A549 (cell line): ENCODE results near the gene OLR1.

Source experiments
- CBX2 ChIP-seq: fragments of 200-600 bp; sonication (generic); IDR thresholded peaks from 2 replicates; pipeline ENCODE4 v1.6.1; 2016; ENCODE audit warnings: low read depth, mild to moderate bottlenecking, borderline replicate concordance
- CTCF ChIP-seq: fragments of >200 bp; sonication (Bioruptor Twin); formaldehyde crosslinking; IDR thresholded peaks from 3 replicates; pipeline ENCODE4 v1.5.1; 2016
- EP300 ChIP-seq, 2 experiments: fragments of >200 bp; sonication (Bioruptor Twin); formaldehyde crosslinking; IDR thresholded peaks; 2 replicates in 1 of 2; 3 replicates in 1 of 2; pipeline ENCODE4 v1.6.1; 2016 to 2017
- ESRRA ChIP-seq: fragments of 150-350 bp; IDR thresholded peaks from 2 replicates; pipeline ENCODE4 v1.6.1; 2014; ENCODE audit warnings: mild to moderate bottlenecking, low read length, borderline replicate concordance
- JUNB ChIP-seq: fragments of >200 bp; sonication (Bioruptor Twin); formaldehyde crosslinking; IDR thresholded peaks from 2 replicates; pipeline ENCODE4 v1.6.1; 2016
- KDM5A ChIP-seq: fragments of 200-600 bp; sonication (generic); IDR thresholded peaks from 2 replicates; pipeline ENCODE4 v1.6.1; 2016; ENCODE audit warnings: antibody characterized with exemption, mild to moderate bottlenecking
- POLR2AphosphoS2 ChIP-seq: conservative IDR thresholded peaks from 2 replicates; pipeline ENCODE4 v1.6.1; 2012; ENCODE audit warnings: low read length, improper control_type of control experiment, inconsistent platforms
- RAD21 ChIP-seq, 2 experiments: fragments of >200 bp in 1 of 2; sonication (Bioruptor Twin) in 1 of 2; formaldehyde crosslinking in 1 of 2; IDR thresholded peaks in 1 of 2; conservative IDR thresholded peaks in 1 of 2; 2 replicates in 1 of 2; 3 replicates in 1 of 2; pipeline ENCODE4 v1.6.1; 2012 to 2018; ENCODE audit warnings: inconsistent platforms in 1 of 2
- RCOR1 ChIP-seq: fragments of 150-350 bp; IDR thresholded peaks from 2 replicates; pipeline ENCODE4 v1.6.1; 2014; ENCODE audit warnings: antibody characterized with exemption, low read length, low read depth
- RNF2 ChIP-seq: fragments of 200-600 bp; sonication (generic); IDR thresholded peaks from 2 replicates; pipeline ENCODE4 v1.6.1; 2016; ENCODE audit warnings: low read depth, mild to moderate bottlenecking, antibody characterized with exemption, moderate library complexity, borderline replicate concordance
- SMC3 ChIP-seq: fragments of >200 bp; sonication (Bioruptor Twin); formaldehyde crosslinking; IDR thresholded peaks from 3 replicates; pipeline ENCODE4 v1.6.1; 2018; ENCODE audit warnings: inconsistent platforms
- TF ChIP-seq, protein P1 (sequence below): fragments of 450-650 bp; IDR thresholded peaks from 2 replicates; pipeline ENCODE4 v1.6.1; 2014; ENCODE audit warnings: antibody characterized with exemption
- TF ChIP-seq, protein P2 (sequence below): fragments of 250-450 bp; sonication (Bioruptor Pico); IDR thresholded peaks from 2 replicates; pipeline ENCODE4 v1.5.0; 2021; ENCODE audit warnings: mild to moderate bottlenecking, moderate library complexity, borderline replicate concordance

- TF ChIP-seq RNF2: no peak
- TF ChIP-seq CTCF: no peak
- TF ChIP-seq KDM5A: no peak
- TF ChIP-seq SMC3: no peak
- TF ChIP-seq JUNB: no peak
- TF ChIP-seq, protein P1, sequence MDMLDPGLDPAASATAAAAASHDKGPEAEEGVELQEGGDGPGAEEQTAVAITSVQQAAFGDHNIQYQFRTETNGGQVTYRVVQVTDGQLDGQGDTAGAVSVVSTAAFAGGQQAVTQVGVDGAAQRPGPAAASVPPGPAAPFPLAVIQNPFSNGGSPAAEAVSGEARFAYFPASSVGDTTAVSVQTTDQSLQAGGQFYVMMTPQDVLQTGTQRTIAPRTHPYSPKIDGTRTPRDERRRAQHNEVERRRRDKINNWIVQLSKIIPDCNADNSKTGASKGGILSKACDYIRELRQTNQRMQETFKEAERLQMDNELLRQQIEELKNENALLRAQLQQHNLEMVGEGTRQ: no peak
- no peak for TF ChIP-seq CBX2
- TF ChIP-seq EP300 (IDR thresholded peaks at IDR 0.05): no peak
- no peak for TF ChIP-seq RCOR1
- TF ChIP-seq, protein P2, sequence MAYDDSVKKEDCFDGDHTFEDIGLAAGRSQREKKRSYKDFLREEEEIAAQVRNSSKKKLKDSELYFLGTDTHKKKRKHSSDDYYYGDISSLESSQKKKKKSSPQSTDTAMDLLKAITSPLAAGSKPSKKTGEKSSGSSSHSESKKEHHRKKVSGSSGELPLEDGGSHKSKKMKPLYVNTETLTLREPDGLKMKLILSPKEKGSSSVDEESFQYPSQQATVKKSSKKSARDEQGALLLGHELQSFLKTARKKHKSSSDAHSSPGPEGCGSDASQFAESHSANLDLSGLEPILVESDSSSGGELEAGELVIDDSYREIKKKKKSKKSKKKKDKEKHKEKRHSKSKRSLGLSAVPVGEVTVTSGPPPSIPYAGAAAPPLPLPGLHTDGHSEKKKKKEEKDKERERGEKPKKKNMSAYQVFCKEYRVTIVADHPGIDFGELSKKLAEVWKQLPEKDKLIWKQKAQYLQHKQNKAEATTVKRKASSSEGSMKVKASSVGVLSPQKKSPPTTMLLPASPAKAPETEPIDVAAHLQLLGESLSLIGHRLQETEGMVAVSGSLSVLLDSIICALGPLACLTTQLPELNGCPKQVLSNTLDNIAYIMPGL (CRISPR knock-in tag): no peak
- TF ChIP-seq ESRRA: no peak
- TF ChIP-seq RAD21 (conservative IDR thresholded peaks at IDR 0.05 in 1 of 2, IDR thresholded peaks at IDR 0.05 in 1 of 2): no peak
- TF ChIP-seq POLR2AphosphoS2: no peak
These were observed 17.8 kb downstream of the OLR1 start for GRCh38 chr12:10154145-10154496.
